Measurements from ENCODE around the gene PRDM16. TPM values are rescaled to one million over a fixed set of nuclear protein-coding genes. Genes with fewer than 3 reads are reported as not detected.

The PRDM16 gene
- total and polyA plus RNA-seq, 2 of the 13 experiments (the other 11 are each of a cell fraction or from before 2014, with no cell fraction given) = 0.15 to 0.81 TPM

DNA sequence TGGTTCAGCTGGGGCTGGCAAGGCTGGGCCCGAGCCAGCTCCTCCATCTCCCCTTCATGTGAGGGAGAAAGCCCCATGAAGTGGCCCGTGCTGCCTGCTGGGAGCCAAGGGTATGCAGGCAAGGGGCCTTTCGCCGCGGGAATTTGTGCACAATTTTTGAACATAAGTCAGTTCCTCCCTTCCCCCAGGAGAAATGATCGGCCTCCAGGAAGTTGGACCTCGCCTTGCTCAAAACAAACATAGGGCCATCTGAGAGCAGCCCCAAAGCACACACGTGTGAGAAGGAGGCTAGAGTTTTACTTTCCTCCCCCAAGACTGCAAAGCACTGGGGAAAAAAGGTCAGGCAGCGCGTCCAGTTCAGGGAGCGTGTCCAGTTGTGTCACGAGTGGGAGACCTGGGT, 64.7 kb downstream of the PRDM16 start (continued):
- TF ChIP-seq ZFYVE20 (CRISPR knock-in tag; IDR thresholded peaks at IDR 0.05; ENCODE audit: borderline replicate concordance, low read depth) (no peak), ZNF878 (CRISPR knock-in tag; IDR thresholded peaks at IDR 0.05) (no peak), ZNF264 (CRISPR knock-in tag; IDR thresholded peaks at IDR 0.05) (peak; percentile 81; the same call in 1 of the 2 replicates), ZC3H4 (CRISPR knock-in tag; IDR thresholded peaks at IDR 0.05; ENCODE audit: borderline replicate concordance) (no peak), CEBPG (CRISPR knock-in tag; IDR thresholded peaks at IDR 0.05) (no peak), GABPB1 (CRISPR knock-in tag; IDR thresholded peaks at IDR 0.05) (no peak), KMT2B (CRISPR knock-in tag; IDR thresholded peaks at IDR 0.05) (no peak), ZNF296 (CRISPR knock-in tag; conservative IDR thresholded peaks at IDR 0.05) (no peak), SP2 (CRISPR knock-in tag; IDR thresholded peaks at IDR 0.05) (peak; percentile 37; the same call in 1 of the 2 replicates), ZNF468 (CRISPR knock-in tag; IDR thresholded peaks at IDR 0.05) (no peak), PPARG (CRISPR knock-in tag; conservative IDR thresholded peaks at IDR 0.05) (no peak), SMAD9 (CRISPR knock-in tag; IDR thresholded peaks at IDR 0.05) (no peak), POLR2AphosphoS2 (IDR thresholded peaks at IDR 0.05; ENCODE audit: low read depth, low read length) (no peak), GPN1 (CRISPR knock-in tag; IDR thresholded peaks at IDR 0.05; ENCODE audit: borderline replicate concordance) (no peak), ZNF773 (CRISPR knock-in tag; IDR thresholded peaks at IDR 0.05; ENCODE audit: borderline replicate concordance) (no peak)
- TF ChIP-seq, protein P1, sequence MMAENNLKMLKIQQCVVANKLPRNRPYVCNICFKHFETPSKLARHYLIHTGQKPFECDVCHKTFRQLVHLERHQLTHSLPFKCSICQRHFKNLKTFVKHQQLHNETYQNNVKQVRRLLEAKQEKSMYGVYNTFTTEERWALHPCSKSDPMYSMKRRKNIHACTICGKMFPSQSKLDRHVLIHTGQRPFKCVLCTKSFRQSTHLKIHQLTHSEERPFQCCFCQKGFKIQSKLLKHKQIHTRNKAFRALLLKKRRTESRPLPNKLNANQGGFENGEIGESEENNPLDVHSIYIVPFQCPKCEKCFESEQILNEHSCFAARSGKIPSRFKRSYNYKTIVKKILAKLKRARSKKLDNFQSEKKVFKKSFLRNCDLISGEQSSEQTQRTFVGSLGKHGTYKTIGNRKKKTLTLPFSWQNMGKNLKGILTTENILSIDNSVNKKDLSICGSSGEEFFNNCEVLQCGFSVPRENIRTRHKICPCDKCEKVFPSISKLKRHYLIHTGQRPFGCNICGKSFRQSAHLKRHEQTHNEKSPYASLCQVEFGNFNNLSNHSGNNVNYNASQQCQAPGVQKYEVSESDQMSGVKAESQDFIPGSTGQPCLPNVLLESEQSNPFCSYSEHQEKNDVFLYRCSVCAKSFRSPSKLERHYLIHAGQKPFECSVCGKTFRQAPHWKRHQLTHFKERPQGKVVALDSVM (CRISPR knock-in tag; IDR thresholded peaks at IDR 0.05) = peak; percentile 28; the same call in 1 of the 2 replicates
- TF ChIP-seq, protein P2, sequence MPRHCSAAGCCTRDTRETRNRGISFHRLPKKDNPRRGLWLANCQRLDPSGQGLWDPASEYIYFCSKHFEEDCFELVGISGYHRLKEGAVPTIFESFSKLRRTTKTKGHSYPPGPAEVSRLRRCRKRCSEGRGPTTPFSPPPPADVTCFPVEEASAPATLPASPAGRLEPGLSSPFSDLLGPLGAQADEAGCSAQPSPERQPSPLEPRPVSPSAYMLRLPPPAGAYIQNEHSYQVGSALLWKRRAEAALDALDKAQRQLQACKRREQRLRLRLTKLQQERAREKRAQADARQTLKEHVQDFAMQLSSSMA (CRISPR knock-in tag; IDR thresholded peaks at IDR 0.05) = no peak
- TF ChIP-seq, protein P3, sequence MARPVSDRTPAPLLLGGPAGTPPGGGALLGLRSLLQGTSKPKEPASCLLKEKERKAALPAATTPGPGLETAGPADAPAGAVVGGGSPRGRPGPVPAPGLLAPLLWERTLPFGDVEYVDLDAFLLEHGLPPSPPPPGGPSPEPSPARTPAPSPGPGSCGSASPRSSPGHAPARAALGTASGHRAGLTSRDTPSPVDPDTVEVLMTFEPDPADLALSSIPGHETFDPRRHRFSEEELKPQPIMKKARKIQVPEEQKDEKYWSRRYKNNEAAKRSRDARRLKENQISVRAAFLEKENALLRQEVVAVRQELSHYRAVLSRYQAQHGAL (CRISPR knock-in tag; IDR thresholded peaks at IDR 0.05; ENCODE audit: not compliant biosample characterization) = no peak
- TF ChIP-seq, protein P4, sequence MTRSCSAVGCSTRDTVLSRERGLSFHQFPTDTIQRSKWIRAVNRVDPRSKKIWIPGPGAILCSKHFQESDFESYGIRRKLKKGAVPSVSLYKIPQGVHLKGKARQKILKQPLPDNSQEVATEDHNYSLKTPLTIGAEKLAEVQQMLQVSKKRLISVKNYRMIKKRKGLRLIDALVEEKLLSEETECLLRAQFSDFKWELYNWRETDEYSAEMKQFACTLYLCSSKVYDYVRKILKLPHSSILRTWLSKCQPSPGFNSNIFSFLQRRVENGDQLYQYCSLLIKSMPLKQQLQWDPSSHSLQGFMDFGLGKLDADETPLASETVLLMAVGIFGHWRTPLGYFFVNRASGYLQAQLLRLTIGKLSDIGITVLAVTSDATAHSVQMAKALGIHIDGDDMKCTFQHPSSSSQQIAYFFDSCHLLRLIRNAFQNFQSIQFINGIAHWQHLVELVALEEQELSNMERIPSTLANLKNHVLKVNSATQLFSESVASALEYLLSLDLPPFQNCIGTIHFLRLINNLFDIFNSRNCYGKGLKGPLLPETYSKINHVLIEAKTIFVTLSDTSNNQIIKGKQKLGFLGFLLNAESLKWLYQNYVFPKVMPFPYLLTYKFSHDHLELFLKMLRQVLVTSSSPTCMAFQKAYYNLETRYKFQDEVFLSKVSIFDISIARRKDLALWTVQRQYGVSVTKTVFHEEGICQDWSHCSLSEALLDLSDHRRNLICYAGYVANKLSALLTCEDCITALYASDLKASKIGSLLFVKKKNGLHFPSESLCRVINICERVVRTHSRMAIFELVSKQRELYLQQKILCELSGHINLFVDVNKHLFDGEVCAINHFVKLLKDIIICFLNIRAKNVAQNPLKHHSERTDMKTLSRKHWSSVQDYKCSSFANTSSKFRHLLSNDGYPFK (CRISPR knock-in tag; IDR thresholded peaks at IDR 0.05; ENCODE audit: borderline replicate concordance) = no peak; the same call in 1 of the 2 replicates
- TF ChIP-seq, protein P5, sequence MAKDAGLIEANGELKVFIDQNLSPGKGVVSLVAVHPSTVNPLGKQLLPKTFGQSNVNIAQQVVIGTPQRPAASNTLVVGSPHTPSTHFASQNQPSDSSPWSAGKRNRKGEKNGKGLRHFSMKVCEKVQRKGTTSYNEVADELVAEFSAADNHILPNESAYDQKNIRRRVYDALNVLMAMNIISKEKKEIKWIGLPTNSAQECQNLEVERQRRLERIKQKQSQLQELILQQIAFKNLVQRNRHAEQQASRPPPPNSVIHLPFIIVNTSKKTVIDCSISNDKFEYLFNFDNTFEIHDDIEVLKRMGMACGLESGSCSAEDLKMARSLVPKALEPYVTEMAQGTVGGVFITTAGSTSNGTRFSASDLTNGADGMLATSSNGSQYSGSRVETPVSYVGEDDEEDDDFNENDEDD (CRISPR knock-in tag; IDR thresholded peaks at IDR 0.05; ENCODE audit: borderline replicate concordance) = peak; percentile 43; the same call in 1 of the 2 replicates
- TF ChIP-seq, protein P6, sequence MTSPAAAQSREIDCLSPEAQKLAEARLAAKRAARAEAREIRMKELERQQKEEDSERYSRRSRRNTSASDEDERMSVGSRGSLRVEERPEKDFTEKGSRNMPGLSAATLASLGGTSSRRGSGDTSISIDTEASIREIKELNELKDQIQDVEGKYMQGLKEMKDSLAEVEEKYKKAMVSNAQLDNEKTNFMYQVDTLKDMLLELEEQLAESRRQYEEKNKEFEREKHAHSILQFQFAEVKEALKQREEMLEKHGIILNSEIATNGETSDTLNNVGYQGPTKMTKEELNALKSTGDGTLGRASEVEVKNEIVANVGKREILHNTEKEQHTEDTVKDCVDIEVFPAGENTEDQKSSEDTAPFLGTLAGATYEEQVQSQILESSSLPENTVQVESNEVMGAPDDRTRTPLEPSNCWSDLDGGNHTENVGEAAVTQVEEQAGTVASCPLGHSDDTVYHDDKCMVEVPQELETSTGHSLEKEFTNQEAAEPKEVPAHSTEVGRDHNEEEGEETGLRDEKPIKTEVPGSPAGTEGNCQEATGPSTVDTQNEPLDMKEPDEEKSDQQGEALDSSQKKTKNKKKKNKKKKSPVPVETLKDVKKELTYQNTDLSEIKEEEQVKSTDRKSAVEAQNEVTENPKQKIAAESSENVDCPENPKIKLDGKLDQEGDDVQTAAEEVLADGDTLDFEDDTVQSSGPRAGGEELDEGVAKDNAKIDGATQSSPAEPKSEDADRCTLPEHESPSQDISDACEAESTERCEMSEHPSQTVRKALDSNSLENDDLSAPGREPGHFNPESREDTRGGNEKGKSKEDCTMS (CRISPR knock-in tag; conservative IDR thresholded peaks at IDR 0.05) = no peak
